BJ (cell line): ENCODE results near the gene ATP2C1. TPM values are rescaled to one million over a fixed set of nuclear protein-coding genes. Genes with fewer than 3 reads are reported as not detected.
"Not testable (repeated sequence)": the region's sequence is repeated elsewhere in the genome, so short reads cannot be mapped to it uniquely, and the experiment has no call there.

Experiments
- CTCF ChIA-PET: fragments of 350-600 bp; formaldehyde crosslinking; extraction: SDS; loops from one replicate; lab custom pipeline; 2021; ENCODE audit warnings: antibody characterized with exemption, inconsistent platforms; lab: Yijun Ruan, JAX
- POLR2A ChIA-PET: fragments of 300-600 bp; sonication (Branson Sonifier 250); formaldehyde crosslinking; extraction: SDS; loops from one replicate; lab custom pipeline; 2021; ENCODE audit warnings: antibody characterized with exemption; lab: Charles Lee
- DNase-seq: peaks from one replicate; pipeline ENCODE4 v3.0.0-alpha.2; 2011; ENCODE audit warnings: low read depth
- H3K27me3 ChIP-seq: 2 replicates; pipeline ENCODE4 v1.6.0; 2011; ENCODE audit warnings: low read length; ENCODE audit not compliant: control insufficient read depth, insufficient read depth
- H3K36me3 ChIP-seq: 2 replicates; pipeline ENCODE4 v1.5.1; 2011; ENCODE audit warnings: low read length; ENCODE audit not compliant: control insufficient read depth, insufficient read depth
- H3K4me3 ChIP-seq: 2 replicates; pipeline ENCODE4 v1.5.1; 2011; ENCODE audit warnings: low read depth, mild to moderate bottlenecking, control low read depth, low read length
- CTCF ChIP-seq: IDR thresholded peaks from 2 replicates; pipeline ENCODE4 v1.5.1; 2011; ENCODE audit warnings: low read depth, mild to moderate bottlenecking, control low read depth, inconsistent platforms, low read length, moderate library complexity; ENCODE audit not compliant: insufficient read depth
- polyA plus RNA-seq: library from polyadenylated mRNA; depleted of rRNA; stranded (reverse); fragments of >200 nt; gene quantifications from 2 replicates; pipeline ENCODE4 v1.2.3, GENCODE V29; 2011

Gene ATP2C1
- polyA plus RNA-seq, 1 experiment: 42.9 TPM

- no peaks in the 10 kb centered on the region for H3K27me3 ChIP-seq
- no peaks in the 10 kb centered on the region for H3K36me3 ChIP-seq
- CTCF ChIA-PET: interaction anchor here (2.3 kb wide), 1 partner anchor 75 kb away, joined by 7 read pairs; the partner anchor contains the start of gene ATP2C1
- no peak overlapping the region for H3K4me3 ChIP-seq
- no peak for DNase-seq
- POLR2A ChIA-PET: no interaction called here
- no peak for TF ChIP-seq CTCF
Measured at GRCh38 chr3:130968221-130968620, 74.3 kb downstream of the ATP2C1 start.

DNA sequence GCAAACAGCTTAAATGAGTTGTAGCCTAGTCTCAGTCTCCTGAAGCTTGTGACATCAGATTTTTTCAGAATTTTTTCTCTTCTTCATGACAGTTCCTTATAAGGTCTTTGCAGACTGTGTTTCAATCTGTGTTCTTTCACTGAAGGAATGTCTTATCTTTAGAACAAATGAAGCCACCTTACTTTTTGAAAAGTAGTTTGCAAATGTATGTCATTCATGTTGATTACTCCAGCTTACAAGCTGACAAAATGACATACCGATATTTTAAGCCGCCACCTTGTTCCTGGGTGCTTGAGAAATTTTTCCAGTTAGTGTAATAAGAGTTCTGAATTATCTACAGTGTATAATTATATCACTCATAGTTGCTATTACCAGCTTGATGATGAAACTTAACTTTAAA lies 75.7 kb downstream of the ATP2C1 start:
- TF ChIP-seq CTCF: no peak
- no peak for DNase-seq
- H3K36me3 ChIP-seq: no peaks in the 10 kb centered on the region
- CTCF ChIA-PET: interaction anchor here (2.3 kb wide), 1 partner anchor 77 kb away, joined by 7 read pairs; the partner anchor contains the start of gene ATP2C1
- no peaks in the 10 kb centered on the region for H3K27me3 ChIP-seq
- no peak overlapping the region for H3K4me3 ChIP-seq
- POLR2A ChIA-PET: no interaction called here

GRCh38 chr3:130971208-130971607 lies 77.3 kb downstream of the ATP2C1 start:
- ChIA-PET POLR2A (no interaction called here), CTCF (no interaction called here)

DNA sequence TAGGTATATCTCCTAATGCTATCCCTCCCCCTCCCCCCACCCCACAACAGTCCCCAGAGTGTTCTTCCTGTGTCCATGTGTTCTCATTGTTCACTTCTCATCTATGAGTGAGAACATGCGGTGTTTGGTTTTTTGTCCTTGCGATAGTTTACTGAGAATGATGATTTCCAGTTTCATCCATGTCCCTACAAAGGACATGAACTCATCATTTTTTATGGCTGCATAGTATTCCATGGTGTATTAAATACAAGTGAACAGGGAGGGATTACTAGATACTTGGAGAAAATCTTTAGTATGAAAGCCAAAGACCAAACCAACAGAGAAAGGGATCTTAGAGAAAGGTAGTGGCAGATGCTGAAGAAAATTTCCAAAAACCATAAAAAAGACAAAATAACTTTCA lies 78.7 kb downstream of the ATP2C1 start:
- DNase-seq, H3K4me3 ChIP-seq, CTCF ChIA-PET, POLR2A ChIA-PET, H3K36me3 ChIP-seq, H3K27me3 ChIP-seq: not testable (repeated sequence)

More at GRCh38 chr3:130971208-130971607, 77.3 kb downstream of the ATP2C1 start:
- H3K36me3 ChIP-seq: no peaks in the 10 kb centered on the region
- no peaks in the 10 kb centered on the region for H3K27me3 ChIP-seq
- no peak for TF ChIP-seq CTCF
- no peak for DNase-seq
- H3K4me3 ChIP-seq: no peak overlapping the region

DNA sequence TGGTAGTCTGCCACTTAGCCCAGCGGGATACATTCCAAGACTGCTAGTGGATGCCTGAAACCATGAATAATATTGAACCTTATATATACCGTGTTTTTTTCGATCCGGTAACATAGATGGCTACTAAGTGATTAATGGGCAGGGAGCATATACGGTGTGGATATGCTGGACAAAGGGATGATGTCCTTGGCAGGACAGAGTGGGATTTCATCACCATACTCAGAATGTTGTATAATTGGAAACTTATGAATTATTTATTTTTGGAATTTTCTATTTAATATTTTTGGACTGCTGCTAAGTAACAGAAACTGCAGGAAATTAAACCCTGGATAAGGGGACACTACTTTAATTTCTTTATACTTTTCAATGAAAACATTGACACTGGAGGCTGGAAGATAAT lies 79.5 kb downstream of the ATP2C1 start:
- Histone ChIP-seq H3K4me3 (no peak overlapping the region), H3K36me3 (no peaks in the 10 kb centered on the region), H3K27me3 (no peaks in the 10 kb centered on the region)
- CTCF ChIA-PET: interaction anchor here (0.6 kb wide), 1 partner anchor 517 kb away, joined by 3 read pairs; no protein-coding TSS in a partner anchor
- no peak for DNase-seq
- TF ChIP-seq CTCF: no peak
- POLR2A ChIA-PET: no interaction called here

GRCh38 chr3:130974201-130974600 lies 80.3 kb downstream of the ATP2C1 start:
- CTCF ChIA-PET: interaction anchor here (0.6 kb wide), 1 partner anchor 580 kb away, joined by 3 read pairs; no protein-coding TSS in a partner anchor
- no peak for TF ChIP-seq CTCF
- Histone ChIP-seq H3K27me3 (no peaks in the 10 kb centered on the region), H3K36me3 (no peaks in the 10 kb centered on the region), H3K4me3 (no peak overlapping the region)
- POLR2A ChIA-PET: no interaction called here
- no peak for DNase-seq
